Mammary epithelial cell (primary cell): ENCODE results near the gene ERI3.

ENCODE experiments used
- CTCF ChIP-seq, 2 donors: IDR thresholded peaks in 1 of 2; conservative IDR thresholded peaks in 1 of 2; 2 replicates each; pipeline ENCODE4 v1.5.1; 2011 to 2012; ENCODE audit warnings: inconsistent platforms in 2 of 2, low read length in 2 of 2, mild to moderate bottlenecking in 2 of 2, control low read depth in 1 of 2, low read depth in 1 of 2; ENCODE audit not compliant: insufficient read depth in 1 of 2; ENCODE audit errors: extremely low read depth in 1 of 2
- EZH2 ChIP-seq: IDR thresholded peaks from 2 replicates; pipeline ENCODE4 v1.6.1; 2012; ENCODE audit warnings: low read length, inconsistent platforms, borderline replicate concordance

DNA sequence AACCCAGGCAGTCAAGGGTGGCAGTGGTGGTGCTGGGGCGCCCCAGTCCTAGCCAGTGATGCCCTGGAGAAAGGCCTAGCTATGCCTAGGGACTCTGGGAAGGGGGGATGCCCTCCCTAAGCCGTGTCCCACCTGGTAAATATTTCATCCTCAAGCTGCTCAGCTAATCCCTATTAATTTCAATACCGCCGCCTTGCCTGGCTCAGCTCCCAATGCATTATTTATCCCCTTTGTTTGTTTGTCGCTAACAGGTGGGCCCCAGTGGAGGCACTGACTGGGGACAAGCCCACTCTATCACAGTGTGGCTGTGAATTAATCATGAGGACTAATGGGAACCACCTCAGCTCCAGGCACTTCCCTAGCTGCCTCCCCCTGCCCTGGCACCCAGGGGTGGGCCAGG lies 119.2 kb downstream of the ERI3 start:
- no peak for TF ChIP-seq CTCF (conservative IDR thresholded peaks at IDR 0.05 in 1 of 2, IDR thresholded peaks at IDR 0.05 in 1 of 2; ENCODE audit: extremely low read depth in 1 of 2, insufficient read depth in 1 of 2, low read depth in 1 of 2, low read length in 2 of 2)
- no peak for TF ChIP-seq EZH2
